HG03442 (cell line): Measurements from ENCODE around the gene SMOC1.

ENCODE experiments used
- ATAC-seq: cut with Tn5 transposase; IDR thresholded peaks from one replicate; pipeline ENCODE4 v1.9.1; 2021; ENCODE audit warnings: mild to moderate bottlenecking, moderate library complexity; ENCODE audit not compliant: unreplicated experiment

Gene SMOC1

GRCh38 chr14:70032016-70032415, 152.8 kb downstream of the SMOC1 start:
- ATAC-seq: no peak

GRCh38 chr14:70032447-70032846, 153.2 kb downstream of the SMOC1 start:
- ATAC-seq: no peak

GRCh38 chr14:70033116-70033515, 153.9 kb downstream of the SMOC1 start:
- no peak for ATAC-seq

GRCh38 chr14:70033561-70033960, 154.3 kb downstream of the SMOC1 start:
- no peak for ATAC-seq

GRCh38 chr14:70034257-70034656, 155.0 kb downstream of the SMOC1 start:
- ATAC-seq: no peak

- ATAC-seq: no peak
Observed at GRCh38 chr14:70036665-70037064, 157.4 kb downstream of the SMOC1 start.

GRCh38 chr14:70043001-70043400, 163.8 kb downstream of the SMOC1 start:
- no peak for ATAC-seq

GRCh38 chr14:70045310-70045709, 166.1 kb downstream of the SMOC1 start:
- no peak for ATAC-seq

- ATAC-seq: no peak
Observed at GRCh38 chr14:70045844-70046535, 166.8 kb downstream of the SMOC1 start.

- no peak for ATAC-seq
Observed at GRCh38 chr14:70047598-70048312, 168.5 kb downstream of the SMOC1 start.

GRCh38 chr14:70048313-70048654, 169.1 kb downstream of the SMOC1 start:
- ATAC-seq: no peak

GRCh38 chr14:70049605-70050004, 170.4 kb downstream of the SMOC1 start:
- ATAC-seq: no peak

- no peak for ATAC-seq
Observed at GRCh38 chr14:70050136-70050535, 170.9 kb downstream of the SMOC1 start.

GRCh38 chr14:70052990-70053389, 173.8 kb downstream of the SMOC1 start:
- no peak for ATAC-seq

GRCh38 chr14:70057519-70058136, 178.4 kb downstream of the SMOC1 start:
- ATAC-seq: no peak

GRCh38 chr14:70059545-70059944, 180.3 kb downstream of the SMOC1 start:
- no peak for ATAC-seq

- ATAC-seq: no peak
Observed at GRCh38 chr14:70061108-70061507, 181.9 kb downstream of the SMOC1 start.

- ATAC-seq: no peak
Observed at GRCh38 chr14:70064136-70064865, 185.1 kb downstream of the SMOC1 start.

- no peak for ATAC-seq
Observed at GRCh38 chr14:70067810-70068209, 188.6 kb downstream of the SMOC1 start.

GRCh38 chr14:70069186-70069585, 190.0 kb downstream of the SMOC1 start:
- ATAC-seq: no peak

GRCh38 chr14:70073924-70074566, 194.8 kb downstream of the SMOC1 start:
- no peak for ATAC-seq
